Stimulated activated CD8-positive, alpha-beta memory T cell treated with anti-CD3 and anti-CD28 coated beads, Interleukin-12 subunit alpha, Interleukin-12 subunit beta, amount 100 ng/mL, for 4 hours (primary cell): ENCODE measurements around the gene PALLD.

Experiments
- DNase-seq: peaks from one replicate; pipeline ENCODE4 v3.0.0-alpha.2; 2020; ENCODE audit warnings: low read depth

The PALLD gene

DNA sequence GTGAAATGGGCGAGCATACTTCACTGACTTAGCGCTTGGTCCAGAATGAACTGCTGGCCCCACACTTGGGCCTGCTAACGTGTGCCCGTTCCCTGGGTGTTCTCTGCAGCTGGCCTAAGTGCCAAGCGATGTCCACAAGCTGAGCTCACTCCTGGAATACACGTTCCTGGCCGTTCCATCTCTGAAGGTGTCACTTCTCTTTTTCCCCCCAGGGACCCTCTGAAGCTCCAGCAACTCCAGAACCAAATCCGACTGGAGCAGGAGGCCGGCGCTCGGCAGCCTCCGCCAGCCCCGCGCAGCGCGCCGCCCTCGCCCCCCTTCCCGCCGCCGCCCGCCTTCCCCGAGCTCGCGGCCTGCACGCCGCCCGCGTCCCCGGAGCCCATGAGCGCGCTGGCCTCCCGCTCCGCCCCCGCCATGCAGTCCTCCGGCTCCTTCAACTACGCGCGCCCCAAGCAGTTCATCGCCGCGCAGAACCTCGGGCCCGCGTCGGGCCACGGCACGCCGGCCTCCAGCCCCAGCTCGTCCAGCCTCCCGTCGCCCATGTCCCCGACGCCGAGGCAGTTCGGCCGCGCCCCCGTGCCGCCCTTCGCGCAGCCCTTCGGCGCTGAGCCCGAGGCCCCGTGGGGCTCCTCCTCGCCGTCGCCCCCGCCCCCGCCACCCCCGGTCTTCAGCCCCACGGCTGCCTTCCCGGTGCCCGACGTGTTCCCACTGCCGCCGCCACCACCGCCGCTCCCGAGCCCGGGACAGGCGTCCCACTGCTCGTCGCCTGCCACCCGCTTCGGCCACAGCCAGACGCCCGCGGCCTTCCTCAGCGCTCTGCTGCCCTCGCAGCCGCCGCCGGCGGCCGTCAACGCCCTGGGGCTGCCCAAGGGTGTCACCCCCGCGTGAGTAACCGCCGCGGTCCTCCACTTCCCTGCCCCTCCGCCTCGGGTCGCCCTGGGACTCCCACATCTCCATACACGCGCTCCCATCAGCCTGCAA is 380.9 kb downstream of the PALLD start:
- DNase-seq: peak; percentile 6

DNA sequence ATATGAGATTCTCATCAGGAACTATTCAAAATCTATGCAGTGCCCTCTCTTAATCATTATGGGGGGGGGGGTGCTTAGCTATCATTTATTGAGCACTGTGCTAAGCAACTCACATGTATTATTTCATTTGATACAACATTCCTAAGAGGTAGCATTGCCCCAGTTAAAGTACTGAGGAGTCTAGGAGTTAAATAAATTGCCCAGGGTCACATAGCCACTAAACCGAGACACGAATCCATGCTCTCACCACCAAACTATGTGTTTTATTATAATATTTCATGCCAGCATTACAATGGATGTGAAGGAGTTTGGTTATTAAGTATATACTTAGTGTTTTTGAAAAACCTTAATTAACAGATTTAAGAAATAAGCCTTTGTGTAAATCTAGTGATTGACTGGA is 381.8 kb downstream of the PALLD start:
- no peak for DNase-seq

DNA sequence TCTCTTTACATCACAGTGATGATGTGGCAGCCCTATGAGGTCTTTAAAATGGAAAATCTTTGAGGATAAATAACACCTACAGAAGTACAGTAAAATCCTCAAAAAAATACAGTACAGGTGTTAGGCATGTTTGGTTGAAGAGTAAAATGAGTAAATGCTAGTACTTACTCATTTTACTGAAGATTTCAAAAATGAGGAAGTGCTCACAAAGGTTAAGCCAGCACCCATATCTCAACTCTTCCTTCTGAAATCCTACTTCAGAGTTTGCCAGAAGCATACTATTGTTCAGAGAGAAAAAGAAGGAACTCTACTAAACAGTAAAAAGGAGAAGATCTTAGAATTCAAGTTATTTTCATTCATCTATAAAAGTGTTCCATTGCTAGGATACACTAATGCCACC is 382.3 kb downstream of the PALLD start:
- DNase-seq: no peak

DNA sequence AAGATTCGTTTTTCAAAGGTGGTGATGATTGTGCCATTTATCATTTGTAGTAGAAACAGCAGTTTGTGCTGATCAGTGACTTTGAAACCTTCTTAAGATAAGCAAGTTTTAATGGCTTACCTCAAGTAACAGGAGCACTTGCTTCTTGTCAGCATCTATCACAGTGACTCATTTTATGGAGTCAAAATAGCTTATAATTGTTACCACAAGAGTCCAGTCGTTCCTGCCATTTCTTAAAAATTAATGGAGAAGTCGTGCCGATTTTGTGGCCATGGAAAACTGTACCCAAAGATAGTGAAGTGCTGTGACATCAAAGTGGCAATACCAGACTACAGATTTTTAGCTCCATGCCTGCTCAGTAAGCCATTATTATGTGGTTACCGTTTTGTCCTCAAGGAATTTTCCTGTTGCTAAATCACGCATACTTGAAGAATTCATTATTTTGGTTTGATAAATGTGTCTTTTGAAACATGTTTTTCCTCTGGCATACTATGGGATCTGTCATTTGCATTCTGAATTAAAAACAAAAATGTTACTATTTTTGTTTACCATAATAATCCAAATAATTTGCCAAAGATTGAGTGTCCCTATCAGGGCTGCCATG is 383.3 kb downstream of the PALLD start:
- DNase-seq: no peak

DNA sequence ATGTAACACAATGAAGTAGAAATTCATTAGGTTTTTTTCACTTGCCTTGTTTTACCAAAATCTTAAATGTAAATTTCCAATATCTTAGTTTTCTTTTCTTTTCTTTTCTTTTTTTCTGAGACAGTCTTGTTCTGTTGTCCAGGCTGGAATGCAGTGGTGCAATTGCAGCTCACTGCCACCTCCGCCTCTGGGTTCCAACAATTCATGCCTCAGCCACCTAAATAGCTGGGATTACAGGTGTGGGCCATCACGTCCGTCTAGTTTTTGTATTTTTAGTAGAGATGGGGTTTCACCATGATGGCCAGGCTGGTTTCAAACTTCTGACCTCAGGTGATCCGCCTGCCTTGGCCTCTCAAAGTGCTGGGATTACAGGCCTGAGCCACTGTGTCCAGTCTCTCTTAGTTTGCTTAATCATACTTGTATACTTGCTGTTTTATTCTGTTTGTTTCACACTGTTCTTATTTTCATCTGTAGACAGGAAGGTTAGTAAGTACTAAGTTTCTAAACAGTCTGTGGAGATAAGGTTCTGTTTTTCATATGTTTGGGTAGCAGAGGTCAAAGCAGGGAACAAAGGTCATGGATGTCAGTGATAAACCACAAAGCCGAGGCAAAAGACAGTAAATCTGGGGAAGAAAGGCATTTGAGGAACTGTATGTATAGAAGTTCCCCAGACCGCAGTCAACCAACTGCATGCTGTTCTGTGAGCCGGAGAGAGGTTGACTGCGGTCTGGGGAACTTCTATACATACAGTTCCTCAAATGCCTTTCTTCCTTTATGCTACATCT is 384.2 kb downstream of the PALLD start:
- DNase-seq: no peak

DNA sequence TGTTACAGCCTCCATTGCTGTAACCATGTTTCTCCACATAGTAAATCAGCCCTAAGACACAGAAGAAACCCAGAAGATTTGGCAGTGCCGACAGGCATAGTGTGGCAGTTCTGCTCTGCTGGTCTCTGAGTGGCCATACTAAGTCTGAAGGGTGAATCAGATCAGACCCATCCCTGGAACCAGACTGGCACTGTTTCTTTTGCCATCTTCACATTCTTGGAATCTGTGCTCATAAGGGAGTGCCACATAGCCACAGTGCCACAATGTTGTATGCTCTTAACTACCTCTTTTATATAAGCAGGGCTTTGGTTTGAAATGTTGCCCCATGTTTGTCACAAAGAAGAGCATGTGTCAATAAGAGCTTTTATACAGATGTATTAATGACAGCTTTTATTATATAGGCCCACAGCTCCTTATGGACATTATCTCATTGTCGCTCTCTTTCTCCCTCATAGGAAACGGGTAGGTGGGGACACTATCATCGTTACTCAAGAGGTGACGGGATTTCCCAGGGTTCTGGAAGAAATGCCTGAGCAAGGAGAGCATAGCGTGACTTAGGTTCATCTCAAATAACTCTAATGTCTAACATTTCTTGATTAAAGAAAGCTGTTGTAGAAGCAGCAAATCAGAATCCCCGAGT is 385.0 kb downstream of the PALLD start:
- DNase-seq: no peak

DNA sequence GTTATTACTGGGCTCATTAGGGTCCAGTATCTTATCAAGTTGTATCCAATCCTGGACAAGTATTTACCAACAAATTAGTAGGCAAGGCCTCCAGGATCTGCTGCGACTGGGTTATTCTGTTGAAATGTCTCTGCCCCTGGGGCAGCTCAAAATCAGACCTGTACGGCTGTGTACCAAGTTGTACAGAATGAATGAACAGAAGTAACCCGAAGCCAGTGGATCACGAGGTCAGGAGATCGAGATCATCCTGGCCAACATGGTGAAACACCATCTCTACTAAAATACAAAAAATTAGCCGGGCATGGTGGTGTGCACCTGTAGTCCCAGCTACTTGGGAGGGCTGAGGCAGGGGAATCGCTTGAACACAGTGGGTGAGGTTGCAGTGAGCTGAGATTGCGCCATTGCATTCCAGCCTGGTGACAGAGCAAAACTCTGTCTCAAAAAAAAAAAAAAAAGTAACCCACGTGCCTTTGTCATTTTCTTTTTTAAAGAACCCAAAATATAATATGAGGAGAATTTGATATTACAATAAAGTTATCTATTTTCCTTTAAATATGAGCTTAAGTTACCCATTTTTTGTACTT is 385.9 kb downstream of the PALLD start:
- DNase-seq: no peak

DNA sequence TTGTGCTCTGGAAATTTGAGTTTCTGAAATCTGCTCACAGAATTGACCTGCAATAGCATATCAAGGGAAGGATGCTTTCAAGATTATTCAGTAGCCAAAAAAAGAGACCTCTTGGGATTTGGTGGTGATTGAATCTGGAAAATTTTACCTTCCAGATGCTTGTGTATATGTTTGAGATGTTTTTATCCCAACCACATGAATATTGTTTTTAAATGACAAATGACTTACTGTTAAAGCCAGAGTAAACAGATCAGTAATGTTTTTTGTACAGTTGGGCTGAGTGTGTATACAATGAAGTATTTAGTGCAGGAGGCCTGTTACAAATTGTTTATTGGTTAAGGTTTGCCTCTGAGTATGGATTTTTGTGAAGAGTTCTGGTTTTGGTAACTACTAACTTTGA is 386.7 kb downstream of the PALLD start:
- DNase-seq: no peak

DNA sequence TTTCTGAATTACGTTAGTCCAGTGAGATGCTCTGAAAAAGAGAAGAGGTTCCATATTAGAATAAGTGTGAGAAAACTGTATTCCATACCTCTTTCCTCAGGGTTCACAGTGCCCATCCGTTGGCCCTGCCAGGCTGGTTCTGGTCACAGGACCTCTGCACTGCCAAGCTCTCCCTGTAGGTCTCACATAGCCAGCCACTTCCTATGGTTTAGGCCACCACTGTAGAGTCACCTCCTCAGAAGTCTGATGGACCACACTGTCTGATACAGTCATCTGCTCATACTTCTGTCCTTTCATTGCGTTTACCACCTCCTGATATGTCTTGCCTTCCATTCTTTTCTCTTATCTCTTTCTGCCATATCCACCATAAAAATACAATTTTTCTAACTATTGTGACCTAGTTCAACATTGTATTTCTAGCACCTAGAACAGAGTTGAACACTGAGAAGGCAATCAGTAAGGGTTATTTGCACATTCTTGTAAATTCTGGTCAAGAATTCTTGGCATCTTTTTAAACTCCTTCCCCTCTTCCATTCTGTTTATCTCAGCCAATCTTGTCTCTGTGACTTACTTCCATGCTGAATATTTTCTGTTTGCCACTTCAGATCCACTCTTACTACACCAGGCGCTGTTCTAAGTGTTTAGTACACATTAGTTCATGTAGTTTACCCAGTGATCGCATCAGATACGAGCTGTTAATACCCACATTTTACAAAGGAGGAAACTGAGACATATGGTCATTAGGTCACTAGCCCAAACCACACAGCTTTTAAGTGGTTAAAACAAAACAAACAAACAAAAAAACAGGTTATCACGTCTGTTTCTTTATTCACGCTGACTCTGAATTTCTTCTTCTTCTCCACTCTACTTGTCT is 387.6 kb downstream of the PALLD start:
- no peak for DNase-seq

DNA sequence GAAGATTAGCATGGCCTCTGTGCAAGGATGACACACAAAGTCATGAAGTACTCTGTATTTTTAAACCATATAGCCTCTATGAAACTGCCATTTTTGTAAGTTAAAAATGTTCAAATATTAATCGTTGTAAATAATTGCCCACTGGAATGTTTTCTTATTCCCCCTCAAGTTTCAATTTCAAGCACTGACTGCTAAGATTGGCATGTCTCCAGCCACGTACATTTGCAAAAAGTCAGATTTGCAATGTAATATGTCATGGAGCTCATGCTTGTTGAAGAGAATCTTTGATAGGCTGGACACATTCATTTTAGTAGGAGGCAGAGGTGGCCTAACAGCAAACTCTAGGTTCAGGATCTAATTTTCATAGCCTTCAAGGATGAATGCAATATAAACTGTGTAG is 388.5 kb downstream of the PALLD start:
- no peak for DNase-seq

DNA sequence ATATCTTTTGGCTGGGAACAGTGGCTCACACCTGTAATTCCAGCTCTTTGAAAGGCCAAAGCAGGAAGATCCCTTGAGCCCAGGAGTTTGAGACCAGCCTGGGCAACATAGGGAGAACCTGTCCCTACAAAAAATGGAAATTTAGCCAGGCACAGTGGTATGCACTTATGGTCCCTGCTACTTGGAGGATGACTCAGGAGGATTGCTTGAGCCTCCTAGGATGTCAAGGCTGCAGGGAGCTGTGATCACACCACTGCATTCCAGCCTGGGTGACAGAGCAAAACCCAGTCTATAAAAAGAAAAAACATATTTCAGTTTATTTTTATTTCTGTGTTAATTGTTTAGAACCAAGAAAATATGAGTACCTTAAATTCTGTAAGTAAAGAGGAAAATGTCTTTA is 389.5 kb downstream of the PALLD start:
- no peak for DNase-seq

DNA sequence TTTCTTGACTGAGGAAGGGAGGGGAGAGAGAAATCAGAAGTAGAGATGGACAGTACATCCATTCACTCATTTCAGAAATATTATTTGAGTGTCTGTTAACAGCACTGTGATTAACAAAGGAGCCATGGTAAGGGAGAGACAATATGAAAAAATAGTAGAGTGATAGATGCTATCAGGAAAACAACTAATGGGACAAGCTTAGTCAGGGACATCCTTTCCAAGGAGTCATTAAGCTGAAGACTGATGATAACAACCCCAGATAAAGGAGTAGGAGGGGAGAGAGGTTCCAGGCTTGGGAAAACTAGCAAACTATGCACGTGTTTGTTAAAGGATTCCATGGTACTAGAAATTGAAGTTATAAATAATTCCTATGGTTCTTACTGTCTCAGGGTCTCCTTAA is 391.0 kb downstream of the PALLD start:
- no peak for DNase-seq

DNA sequence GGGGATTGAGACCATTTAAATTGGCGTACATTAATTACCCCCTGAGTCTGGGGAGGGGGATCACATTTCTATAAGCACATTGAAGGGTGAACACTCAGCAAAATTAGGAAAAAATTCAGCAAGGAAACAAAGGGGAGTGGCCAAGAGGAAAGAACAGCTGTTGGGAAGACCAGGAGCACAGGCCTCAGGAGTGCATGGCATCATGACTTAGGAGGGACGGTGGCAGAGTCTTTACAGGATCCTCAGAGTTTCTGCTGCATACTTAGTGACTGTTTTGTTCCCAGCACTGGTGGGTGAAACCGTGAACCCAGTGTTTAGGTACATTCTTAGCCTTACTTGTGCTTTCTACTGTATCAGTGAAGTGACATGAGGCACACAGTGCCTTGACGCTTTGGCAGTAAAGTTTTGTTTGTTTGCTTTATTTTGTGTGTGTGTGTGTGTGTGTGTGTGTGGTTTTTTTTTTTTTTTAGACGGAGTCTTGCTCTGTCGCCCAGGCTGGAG is 391.9 kb downstream of the PALLD start:
- no peak for DNase-seq

DNA sequence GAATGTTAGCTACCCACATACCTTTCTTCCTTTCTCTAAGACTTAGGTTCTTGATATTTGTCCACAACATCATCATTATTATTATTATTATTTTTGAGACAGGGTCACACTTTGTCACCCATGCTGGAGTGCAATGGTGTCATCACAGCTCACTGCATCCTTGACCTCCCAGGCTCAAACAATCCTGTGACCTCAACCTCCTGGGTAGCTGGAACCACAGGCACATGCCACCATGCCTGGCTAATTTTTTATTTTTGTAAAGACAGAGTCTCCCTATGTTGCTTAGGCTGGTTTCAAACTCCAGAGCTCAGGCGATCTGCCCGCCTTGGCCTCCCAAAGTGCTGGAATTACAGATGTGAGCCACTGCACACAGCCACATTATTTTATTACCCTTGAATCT is 394.2 kb downstream of the PALLD start:
- no peak for DNase-seq

DNA sequence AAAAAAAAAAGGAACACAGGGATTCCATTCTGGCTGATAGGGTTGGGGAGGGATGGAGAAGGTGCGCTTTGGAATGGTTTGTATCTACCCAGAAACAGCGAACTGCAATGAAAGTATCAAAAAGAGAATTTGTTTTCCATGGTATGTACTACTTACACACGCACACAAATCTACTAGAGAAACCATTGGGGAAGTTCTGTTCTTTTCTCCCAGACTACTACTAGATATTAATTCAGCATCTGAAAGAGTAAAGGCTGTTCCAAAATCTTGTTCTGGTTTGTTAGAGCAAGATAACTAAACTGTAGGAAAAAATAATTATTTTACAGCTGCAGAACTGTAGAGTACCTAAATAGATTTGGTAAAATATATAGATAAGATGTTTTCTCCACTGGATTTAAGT is 394.8 kb downstream of the PALLD start:
- DNase-seq: no peak

DNA sequence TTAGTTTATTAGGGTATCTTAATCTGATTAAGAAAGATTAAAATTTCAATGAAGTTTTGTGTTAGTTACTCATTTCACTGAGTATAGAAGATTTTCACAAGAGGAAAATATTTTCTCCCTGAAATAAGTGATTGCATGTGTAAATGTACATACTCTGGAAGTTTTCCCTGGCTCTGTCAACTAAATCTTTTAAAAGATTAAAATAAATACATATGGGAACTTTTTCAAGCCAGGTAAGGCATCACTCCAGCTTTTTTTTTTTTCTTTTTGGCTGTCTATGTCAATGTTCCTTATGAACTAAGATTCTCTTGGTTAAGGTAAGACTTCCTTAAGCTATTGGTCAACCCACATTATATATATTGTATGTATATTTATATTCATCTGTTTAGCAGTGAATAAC is 395.6 kb downstream of the PALLD start:
- no peak for DNase-seq

DNA sequence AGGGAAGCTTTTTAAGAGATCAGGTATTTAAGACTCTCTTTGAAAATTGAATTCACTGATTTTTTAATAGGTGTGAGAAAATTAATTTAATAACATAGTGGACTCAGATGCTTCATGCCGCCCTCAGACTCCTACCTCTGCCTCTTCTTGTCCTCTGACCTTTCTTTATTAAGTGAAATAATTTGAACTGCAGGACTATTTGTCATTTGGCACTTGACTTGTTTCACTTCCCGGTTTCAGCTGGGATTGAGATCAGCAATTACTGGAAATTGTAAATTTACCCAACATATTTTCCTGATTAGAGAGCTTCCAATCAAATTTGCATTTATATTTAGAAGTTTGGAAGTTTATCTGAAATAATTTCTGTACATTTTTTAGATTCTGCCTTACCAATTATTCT is 396.4 kb downstream of the PALLD start:
- no peak for DNase-seq

DNA sequence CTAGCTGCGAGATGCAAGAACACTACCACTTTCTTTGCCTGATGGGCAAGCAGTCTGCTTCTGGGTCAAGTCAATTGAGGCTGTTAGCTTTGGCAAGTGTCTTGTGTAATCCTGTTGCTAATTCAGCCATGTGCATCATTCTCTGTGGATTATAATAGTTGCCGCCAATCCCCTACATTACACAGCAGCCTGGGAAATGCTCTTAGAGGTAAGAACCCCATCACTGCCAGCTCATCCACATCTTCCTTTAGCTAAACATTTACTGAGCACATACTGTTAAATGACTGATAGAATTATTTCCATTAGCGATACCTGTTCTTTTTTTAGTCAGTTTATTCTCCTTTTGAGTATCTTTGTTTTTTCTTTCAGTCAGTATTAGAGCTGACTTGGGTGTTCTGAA is 397.0 kb downstream of the PALLD start:
- no peak for DNase-seq

DNA sequence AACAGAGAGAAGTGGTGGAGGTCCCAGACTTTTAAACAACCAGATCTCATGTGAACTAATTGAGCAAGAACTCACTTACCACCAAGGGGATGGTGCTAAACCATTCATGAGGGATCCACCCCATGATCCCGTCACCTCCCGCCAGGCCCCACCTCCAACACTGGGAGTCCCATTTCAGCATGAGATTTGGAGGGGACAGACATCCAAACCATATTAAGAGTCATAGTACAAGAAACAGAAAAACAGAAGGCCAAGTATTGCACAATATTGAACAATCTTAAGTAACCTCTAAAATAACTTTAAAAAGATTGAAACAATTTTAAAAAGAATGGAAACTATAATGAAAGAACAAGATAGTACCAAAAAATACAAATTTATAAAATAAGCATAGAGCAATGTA is 403.2 kb downstream of the PALLD start:
- DNase-seq: no peak

DNA sequence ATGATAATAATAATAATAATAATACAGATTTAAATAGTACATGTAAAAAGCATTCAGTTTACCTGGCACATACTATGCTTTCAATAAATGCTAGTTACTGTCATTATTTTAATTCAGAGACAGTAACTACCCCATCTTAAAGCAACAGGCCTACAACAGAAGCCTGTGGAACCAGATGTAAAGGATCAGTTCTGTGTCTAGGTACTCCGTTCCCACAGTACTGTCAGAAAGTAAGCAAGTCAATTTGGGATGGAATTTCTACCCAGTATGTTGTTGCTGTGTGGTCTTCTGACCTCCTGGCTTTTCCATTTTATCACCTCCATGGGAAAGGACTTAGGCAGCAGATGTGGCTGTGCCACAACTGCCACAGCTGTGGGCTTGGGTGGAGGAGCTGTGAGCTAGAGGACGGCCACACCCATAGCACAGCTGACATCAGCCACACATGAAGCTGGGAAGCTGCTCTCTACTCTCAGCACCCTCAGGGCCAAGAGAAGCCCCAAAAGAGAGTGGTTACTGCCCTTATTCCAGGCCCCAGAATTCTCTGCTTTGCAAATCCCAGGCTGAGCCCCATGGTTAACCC is 410.4 kb downstream of the PALLD start:
- DNase-seq: no peak
